ENCODE data around the gene BCOR. TPM values are rescaled to one million over a fixed set of nuclear protein-coding genes. Genes with fewer than 3 reads are reported as not detected.

BCOR gene
- total and polyA plus RNA-seq, 2 of the 13 experiments (the other 11 are each of a cell fraction or from before 2014, with no cell fraction given), result 14.3 to 15.2 TPM

GRCh38 chrX:40039887-40040286, 57.9 kb downstream of the BCOR start (continued):
- TF ChIP-seq HOXA9 (CRISPR knock-in tag; IDR thresholded peaks at IDR 0.05; ENCODE audit: borderline replicate concordance), result no peak
- TF ChIP-seq ZIK1 (CRISPR knock-in tag; IDR thresholded peaks at IDR 0.05; ENCODE audit: borderline replicate concordance, low read depth), result no peak
- no peak for TF ChIP-seq BCL6 (CRISPR knock-in tag; IDR thresholded peaks at IDR 0.05)
- no peak for TF ChIP-seq NAIF1 (CRISPR knock-in tag; IDR thresholded peaks at IDR 0.05; ENCODE audit: borderline replicate concordance)
- TF ChIP-seq HOXA5 (CRISPR knock-in tag; IDR thresholded peaks at IDR 0.05), result no peak
- no peak for TF ChIP-seq CBX1 (IDR thresholded peaks at IDR 0.05; ENCODE audit: low read depth)

GRCh38 chrX:40037367-40037766, 60.4 kb downstream of the BCOR start:
- CTCF ChIA-PET (ENCODE audit: low intra/inter-chr PET ratio, low total read pairs), result no interaction called here
- DNase-seq (ENCODE audit: low spot score) (no peak), ATAC-seq (no peak), FAIRE-seq (no peak)
- in situ Hi-C loops (cut with HindIII; ENCODE audit: extremely low pct_ligation_motif_present, low pct_unique_long_range_greater_than_20kb) (no loop called here), intact Hi-C loops (cut with micrococcal nuclease; ENCODE audit: unreplicated experiment) (no loop called here)
- H4K20me1 ChIP-seq (ENCODE audit: insufficient read depth, low read length), result no peaks in the 10 kb centered on the region
- H3K27me3 ChIP-seq (ENCODE audit: control insufficient read depth in 1 of 2, insufficient read depth in 2 of 2, low read length in 2 of 2), result no peaks in the 10 kb centered on the region
- no peak overlapping the region for H3K4me2 ChIP-seq (ENCODE audit: low read depth, low read length)
- H3K4me3 ChIP-seq (replicated peaks in 1 of 3; ENCODE audit: insufficient read depth in 1 of 3, low read depth in 2 of 3, low read length in 3 of 3), result no peak overlapping the region
- no peaks in the 10 kb centered on the region for H3K9me3 ChIP-seq (ENCODE audit: low read length)
- no peak overlapping the region for H2AFZ ChIP-seq (ENCODE audit: low read length)
- H3K4me1 ChIP-seq (ENCODE audit: insufficient read depth, low read length), result peaks cover 17% of the 10 kb centered on the region
- no peak overlapping the region for H3K27ac ChIP-seq (ENCODE audit: extremely low read length, insufficient read depth, low read length)
- H3K79me2 ChIP-seq (ENCODE audit: insufficient read depth, low read length), result no peaks in the 10 kb centered on the region
- POLR2A ChIA-PET, result no interaction called here
- H3K9ac ChIP-seq (ENCODE audit: insufficient read depth, low read depth, low read length), result no peak overlapping the region
- H3K36me3 ChIP-seq (replicated peaks in 1 of 2; ENCODE audit: control insufficient read depth in 1 of 2, insufficient read depth in 2 of 2, low read length in 2 of 2), result no peaks in the 10 kb centered on the region
- BruUV-seq (replicated peaks), result no TSS peak
- TF ChIP-seq MYNN (CRISPR knock-in tag; IDR thresholded peaks at IDR 0.05; ENCODE audit: low read depth) (no peak), ZNF205 (CRISPR knock-in tag; IDR thresholded peaks at IDR 0.05) (no peak), CREB1 (IDR thresholded peaks at IDR 0.05) (no peak), CREB1 (CRISPR knock-in tag; IDR thresholded peaks at IDR 0.05) (no peak), ZNF558 (CRISPR knock-in tag; IDR thresholded peaks at IDR 0.05; ENCODE audit: borderline replicate concordance) (no peak), CENPT (CRISPR knock-in tag; IDR thresholded peaks at IDR 0.05; ENCODE audit: low read depth) (no peak), HMG20A (CRISPR knock-in tag; IDR thresholded peaks at IDR 0.05; ENCODE audit: borderline replicate concordance) (no peak), ZBED4 (CRISPR knock-in tag; IDR thresholded peaks at IDR 0.05; ENCODE audit: borderline replicate concordance) (no peak), ZNF674 (CRISPR knock-in tag; IDR thresholded peaks at IDR 0.05; ENCODE audit: low read depth) (no peak), ZXDC (CRISPR knock-in tag; IDR thresholded peaks at IDR 0.05) (no peak), ZSCAN12 (CRISPR knock-in tag; IDR thresholded peaks at IDR 0.05) (no peak), ZNF441 (CRISPR knock-in tag; IDR thresholded peaks at IDR 0.05; ENCODE audit: borderline replicate concordance) (no peak), REL (CRISPR knock-in tag; conservative IDR thresholded peaks at IDR 0.05) (no peak), FIP1L1 (IDR thresholded peaks at IDR 0.05; ENCODE audit: borderline replicate concordance, insufficient read depth, low read depth, low read length) (no peak)
